ENCODE measurements around the gene IP6K1.
"Not testable (repeated sequence)": the region's sequence is repeated elsewhere in the genome, so short reads cannot be mapped to it uniquely, and the experiment has no call there.

Gene IP6K1

GRCh38 chr3:49791571-49791970 is 5.2 kb upstream of the IP6K1 start:
- no peak for TF ChIP-seq CTCF (conservative IDR thresholded peaks at IDR 0.05)
- no peak overlapping the region for H3K27ac ChIP-seq

- no peak for TF ChIP-seq CTCF (conservative IDR thresholded peaks at IDR 0.05)
- no peak overlapping the region for H3K27ac ChIP-seq
Measured at GRCh38 chr3:49790626-49791411, 4.5 kb upstream of the IP6K1 start.

- no peak for TF ChIP-seq CTCF (conservative IDR thresholded peaks at IDR 0.05)
- H3K27ac ChIP-seq = no peak overlapping the region
Measured at GRCh38 chr3:49788056-49788455, 1.7 kb upstream of the IP6K1 start.

GRCh38 chr3:49787536-49787935 is 1.2 kb upstream of the IP6K1 start:
- peak overlapping the region; percentile 95; the same call in 1 of the 2 replicates for H3K27ac ChIP-seq
- TF ChIP-seq CTCF (conservative IDR thresholded peaks at IDR 0.05) = no peak

- H3K27ac ChIP-seq = peak overlapping the region; percentile 95
Measured at GRCh38 chr3:49787182-49787464, 781 bp upstream of the IP6K1 start.

GRCh38 chr3:49785565-49786356 is 581 bp downstream of the IP6K1 start:
- H3K27ac ChIP-seq = peak overlapping the region; percentile 95
- no peak for TF ChIP-seq CTCF (conservative IDR thresholded peaks at IDR 0.05)

More at GRCh38 chr3:49787182-49787464, 781 bp upstream of the IP6K1 start:
- no peak for TF ChIP-seq CTCF (conservative IDR thresholded peaks at IDR 0.05)

- H3K27ac ChIP-seq = not testable (repeated sequence)
Measured at GRCh38 chr3:49782277-49782676, 4.1 kb downstream of the IP6K1 start.

All from VCaP (cell line).